Stimulated activated CD8-positive, alpha-beta memory T cell treated with anti-CD3 and anti-CD28 coated beads, Interleukin-4, amount 100 ng/mL, for 1 hour (primary cell): Measurements from ENCODE around the gene ZNF646.
"Not testable (repeated sequence)": the region's sequence is repeated elsewhere in the genome, so short reads cannot be mapped to it uniquely, and the experiment has no call there.

Source experiments
- DNase-seq, 2 donors: peaks; one replicate each; pipeline ENCODE4 v3.0.0-alpha.2; 2020; ENCODE audit warnings: low read depth in 2 of 2, low spot score in 1 of 2

The ZNF646 gene

DNA sequence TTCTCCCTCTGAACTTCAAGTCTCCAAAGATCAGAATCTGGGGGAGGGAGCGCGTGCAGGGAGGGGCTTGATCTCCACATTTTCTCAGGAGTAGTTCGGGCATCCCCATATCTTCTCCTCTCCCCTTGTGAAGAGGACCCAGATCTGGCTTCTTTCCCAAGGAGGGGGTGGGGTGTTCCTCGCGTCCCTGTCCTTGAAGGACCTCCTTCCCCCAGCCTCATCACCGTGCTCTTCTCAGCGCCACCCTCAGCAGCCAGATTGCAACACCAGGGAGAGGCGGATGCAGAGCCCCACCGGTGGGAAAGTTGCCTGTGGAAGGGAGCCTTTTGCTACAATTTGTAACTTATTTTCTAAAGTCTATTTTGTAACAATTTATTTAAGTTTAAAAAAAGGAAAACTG lies 8.9 kb downstream of the ZNF646 start:
- DNase-seq = no peak

GRCh38 chr16:31083556-31083955 lies 9.3 kb downstream of the ZNF646 start:
- no peak for DNase-seq

DNA sequence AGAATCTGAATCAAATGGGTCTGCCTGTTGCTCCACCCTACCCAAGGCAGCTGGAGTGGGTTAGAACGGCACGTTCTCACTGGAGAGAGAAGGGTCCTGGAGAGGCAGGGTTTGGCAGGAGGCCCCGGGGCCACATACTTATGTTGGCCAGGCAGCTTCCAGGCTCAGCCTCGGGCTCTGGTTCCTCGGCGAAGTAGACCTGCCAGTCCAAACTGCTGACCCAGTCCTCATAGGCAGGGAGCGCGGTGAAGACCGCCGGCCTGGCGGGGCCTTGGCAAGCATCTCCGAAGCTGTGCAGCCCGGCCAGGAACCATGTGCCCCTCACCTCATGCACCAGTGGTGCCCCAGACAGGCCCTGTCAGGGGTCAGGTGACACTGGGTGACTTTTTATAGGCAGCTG lies 9.8 kb downstream of the ZNF646 start:
- no peak for DNase-seq

DNA sequence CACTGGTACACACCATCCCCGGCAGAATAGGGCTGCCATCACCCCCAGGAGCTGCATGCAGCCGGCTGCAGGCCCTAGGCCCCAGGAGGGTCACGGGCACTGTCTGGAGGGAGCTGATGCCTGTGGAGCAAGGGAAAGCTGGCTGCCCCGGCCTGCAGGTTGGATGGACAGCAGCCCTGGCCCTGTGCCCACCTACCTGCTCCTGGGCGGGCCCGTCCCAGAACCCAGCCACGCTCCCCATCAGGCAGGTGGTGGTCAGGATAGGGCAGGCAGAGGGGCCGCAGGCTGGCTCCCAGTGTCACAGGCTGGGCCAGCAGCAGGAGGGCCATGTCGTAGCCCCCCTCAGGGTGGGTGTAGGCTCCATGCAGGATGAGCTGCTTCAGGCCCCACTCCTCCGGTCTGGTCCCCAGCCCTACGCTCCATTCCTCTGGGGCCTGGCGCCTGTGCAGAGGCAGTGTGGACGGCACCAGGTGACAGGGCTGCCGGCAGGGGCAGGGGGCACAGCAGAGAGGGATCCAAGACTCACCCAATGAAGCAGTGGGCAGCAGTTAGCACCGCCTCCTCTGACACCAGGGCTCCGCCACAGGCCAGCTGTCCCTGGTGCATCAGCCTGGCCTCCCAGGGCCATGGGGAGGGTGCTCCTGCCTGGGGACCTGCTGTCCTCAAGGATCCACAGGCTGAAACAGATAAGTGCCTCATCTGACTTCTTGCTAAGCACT lies 10.5 kb downstream of the ZNF646 start:
- no peak for DNase-seq

DNA sequence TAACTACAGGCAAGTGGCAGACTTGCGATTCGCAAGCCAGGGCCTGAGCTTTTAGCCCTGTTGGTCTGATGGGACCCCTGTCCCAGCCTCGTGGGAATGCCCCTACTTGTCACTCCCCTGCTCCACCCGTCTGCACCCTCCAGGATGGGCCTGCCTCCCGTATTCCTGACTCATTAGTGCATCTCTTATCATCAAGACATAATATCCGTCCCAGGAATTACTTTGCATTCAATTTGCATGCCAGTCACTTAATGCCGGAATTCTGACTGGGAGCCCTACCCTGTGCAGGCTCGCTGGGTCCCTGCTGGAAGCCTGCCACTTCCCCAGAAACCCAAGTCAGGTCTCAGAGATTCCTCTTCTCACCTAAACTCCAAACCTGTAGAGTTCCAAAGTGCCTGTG lies 11.2 kb downstream of the ZNF646 start:
- DNase-seq = no peak

DNA sequence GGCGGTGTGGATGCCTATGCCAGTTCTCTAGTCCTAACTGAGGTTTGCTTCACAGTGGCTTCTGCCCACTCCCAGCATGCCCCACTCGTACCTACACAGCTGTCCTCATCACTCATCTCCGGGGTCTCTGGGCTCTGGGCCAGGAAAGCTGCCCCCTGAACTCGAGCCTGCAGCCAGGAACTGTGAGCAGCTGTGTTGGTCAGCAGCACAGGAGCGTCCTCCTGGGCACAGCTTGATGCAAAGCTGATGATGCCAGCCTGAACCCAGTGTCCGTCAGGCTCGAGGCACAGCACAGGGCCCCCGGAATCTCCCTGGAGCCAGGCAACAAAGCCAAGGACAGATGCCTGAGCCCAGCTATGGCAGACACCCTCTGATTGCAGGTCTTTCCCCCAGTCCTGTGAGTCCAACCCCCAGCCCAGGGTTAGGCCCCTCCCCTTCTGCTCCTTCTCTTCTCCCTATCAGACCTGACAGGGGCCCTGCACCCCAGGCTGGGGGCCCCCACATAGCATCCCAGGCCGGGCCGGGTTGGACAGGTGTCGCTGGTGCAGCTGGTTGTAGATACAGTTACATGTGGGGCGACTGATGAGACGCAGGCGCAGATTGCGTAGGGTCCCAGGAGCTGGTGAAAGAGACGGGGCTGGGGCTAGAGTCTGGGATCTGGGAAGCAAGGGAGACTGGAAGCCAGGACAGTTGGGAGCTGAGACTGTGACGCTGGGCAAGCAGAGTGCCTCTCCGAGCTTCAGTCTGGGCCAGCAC lies 11.8 kb downstream of the ZNF646 start:
- DNase-seq = no peak

- DNase-seq = no peak
Measured at GRCh38 chr16:31086629-31086906, 12.3 kb downstream of the ZNF646 start.

DNA sequence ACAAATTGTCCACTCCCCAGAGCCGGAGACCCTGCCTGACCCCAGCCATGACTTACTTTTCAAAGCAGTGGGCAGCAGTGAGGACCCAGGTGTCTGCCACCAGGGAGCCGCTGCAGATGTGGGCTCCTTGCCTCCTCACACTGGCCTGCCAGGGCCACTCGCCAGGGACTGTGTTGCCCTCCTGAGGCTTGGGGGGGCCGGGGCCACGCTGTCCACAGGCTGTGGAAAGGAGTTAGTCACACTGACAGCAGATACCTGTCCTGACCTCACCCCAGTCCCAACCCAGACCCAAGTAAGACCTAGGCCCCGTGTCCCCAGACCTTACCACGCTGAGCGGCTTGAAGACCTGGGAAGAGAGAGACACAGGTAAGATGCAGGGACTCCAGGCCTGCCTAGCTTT lies 13.3 kb downstream of the ZNF646 start:
- no peak for DNase-seq

DNA sequence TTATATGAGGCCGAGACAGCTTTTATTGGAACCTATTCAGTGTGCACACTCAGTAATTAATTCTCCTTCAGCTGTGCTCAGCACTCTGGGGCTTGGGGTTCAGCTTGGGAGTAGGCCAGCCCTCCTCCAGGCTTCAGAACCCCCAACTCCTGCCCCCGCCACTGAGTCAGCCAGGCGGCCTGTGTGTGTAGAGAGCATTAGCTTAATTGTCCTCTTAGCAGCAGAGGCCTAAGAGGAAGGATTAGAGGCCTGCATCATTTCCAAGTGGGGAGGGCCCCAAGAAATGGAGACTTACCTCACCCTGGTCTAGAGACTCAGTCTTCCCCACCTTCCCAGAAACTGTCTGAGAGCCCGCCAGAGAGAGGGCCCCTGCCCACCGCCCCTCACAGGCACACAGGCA lies 13.7 kb downstream of the ZNF646 start:
- no peak for DNase-seq

DNA sequence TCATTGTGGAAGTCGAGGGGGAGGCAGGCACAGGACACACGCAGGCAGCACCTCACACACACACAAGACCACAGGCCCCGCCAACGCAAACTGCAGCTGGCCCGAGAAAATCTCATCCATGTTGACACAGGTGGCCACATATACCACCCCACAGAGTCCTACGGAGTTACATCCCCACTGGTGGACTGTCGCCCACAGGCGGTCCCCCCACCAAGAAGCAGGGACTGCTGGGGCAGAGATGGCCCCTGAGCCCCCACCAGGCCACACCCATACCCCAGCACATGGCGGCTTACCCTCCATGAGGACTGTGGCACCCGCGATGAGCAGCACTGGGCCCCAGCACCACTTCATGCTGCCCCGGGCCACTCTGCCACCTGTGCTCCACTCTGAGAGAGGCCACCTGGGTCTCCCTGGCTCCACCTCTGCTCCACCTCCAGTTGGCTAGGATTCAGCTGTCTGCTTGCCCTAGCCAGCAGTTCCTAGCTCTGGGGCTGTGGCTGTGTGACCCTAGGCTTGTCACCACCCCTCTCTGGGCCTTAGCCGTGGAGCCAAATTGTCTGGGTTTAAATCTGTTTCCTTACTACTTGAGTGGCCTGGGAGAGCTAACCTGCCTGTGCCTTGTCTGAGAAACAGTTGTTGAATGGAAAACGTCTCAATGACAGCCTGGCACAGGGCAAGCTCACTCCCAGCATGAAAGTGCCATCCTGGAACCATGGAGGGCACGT lies 14.4 kb downstream of the ZNF646 start, which contains the start of gene PRSS53:
PRSS53 (minus strand) TSS at position 485 of the 725 bp plus-strand sequence; CDS start at position 351, 134 bp downstream.
- no peak for DNase-seq

DNA sequence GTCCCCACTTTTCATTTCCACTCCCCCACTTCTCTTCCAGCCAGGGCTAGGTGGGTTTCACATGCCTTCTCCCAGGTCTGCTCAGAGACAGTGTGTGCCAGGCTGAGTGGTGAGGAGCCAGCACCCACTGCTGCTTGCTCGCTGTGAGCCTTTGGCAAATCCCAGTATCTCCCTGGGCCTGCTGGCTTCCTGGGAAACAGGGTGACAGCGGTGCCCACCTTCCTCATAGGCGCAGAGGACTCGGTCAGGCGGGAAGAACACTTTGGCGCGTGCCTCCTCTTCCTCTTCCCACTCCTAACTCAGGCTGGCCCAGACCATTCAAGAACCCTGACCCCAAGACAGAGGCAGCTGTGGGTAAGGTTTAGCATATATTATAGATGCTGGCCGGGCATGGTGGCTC lies 15.0 kb downstream of the ZNF646 start:
- no peak for DNase-seq

DNA sequence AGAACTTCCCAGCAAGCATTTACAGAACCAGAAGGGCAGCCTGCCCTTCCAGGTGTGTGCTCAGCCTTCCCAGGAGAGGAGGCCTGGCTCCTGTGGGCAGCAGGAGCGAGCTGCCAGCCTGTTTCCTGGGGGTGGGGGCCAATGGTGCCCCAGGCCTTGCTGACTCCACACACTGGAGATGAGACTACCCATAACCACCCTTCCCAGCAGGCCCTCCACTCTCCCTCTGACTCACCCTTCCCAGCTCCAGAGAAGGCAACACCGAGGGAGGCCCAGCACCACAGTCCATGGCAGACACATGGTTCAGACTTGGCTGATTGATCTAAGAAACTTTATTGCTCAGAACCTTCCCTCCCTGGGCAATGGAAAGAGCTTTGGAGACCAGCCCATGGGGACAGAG lies 16.3 kb downstream of the ZNF646 start:
- no peak for DNase-seq

DNA sequence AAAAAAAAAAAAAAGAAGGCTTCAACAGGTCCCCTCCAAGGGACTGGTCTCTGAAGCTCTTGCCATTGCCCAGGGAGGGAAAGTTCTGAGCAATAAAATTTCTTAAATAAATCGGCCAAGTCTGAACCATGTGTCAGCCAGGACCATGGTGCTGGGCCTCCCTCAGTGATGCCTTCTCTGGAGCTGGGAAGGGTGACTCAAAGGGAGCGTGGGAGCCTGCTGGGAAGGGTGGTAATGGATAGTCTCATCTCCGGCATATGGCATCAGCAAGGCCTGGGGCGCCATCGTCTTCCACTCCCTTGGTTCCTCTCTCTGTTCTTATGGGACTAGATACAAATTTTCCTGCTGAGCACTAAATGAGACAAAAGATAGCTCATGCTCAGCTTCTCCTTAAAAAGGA lies 18.1 kb downstream of the ZNF646 start:
- no peak for DNase-seq

- no peak for DNase-seq
Measured at GRCh38 chr16:31093132-31093703, 19.0 kb downstream of the ZNF646 start.

DNA sequence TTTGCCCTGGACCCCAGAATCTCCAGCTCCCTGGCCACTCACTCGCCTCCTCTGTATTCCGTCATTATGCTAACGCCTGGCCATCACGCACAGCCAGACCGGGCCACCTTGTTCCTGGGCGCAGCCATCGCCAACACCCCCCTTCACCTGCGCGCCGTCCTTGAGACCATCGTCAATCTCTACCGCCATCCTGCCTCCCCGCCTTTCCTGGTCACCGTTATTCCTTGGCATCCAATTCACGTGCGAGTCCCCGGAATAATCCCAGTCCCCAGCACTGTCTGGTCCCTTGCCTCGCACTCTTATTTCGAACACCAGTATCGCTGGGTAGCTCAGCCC lies 19.8 kb downstream of the ZNF646 start:
- no peak for DNase-seq

- peak; percentile 61 to 66 for DNase-seq
Measured at GRCh38 chr16:31094424-31095120, 20.4 kb downstream of the ZNF646 start, which contains the start of gene VKORC1. VKORC1 (minus strand) TSS chr16:31094797; CDS start chr16:31094729, 68 bp downstream.

- no peak for DNase-seq
Measured at GRCh38 chr16:31099860-31100638, 25.8 kb downstream of the ZNF646 start.

DNA sequence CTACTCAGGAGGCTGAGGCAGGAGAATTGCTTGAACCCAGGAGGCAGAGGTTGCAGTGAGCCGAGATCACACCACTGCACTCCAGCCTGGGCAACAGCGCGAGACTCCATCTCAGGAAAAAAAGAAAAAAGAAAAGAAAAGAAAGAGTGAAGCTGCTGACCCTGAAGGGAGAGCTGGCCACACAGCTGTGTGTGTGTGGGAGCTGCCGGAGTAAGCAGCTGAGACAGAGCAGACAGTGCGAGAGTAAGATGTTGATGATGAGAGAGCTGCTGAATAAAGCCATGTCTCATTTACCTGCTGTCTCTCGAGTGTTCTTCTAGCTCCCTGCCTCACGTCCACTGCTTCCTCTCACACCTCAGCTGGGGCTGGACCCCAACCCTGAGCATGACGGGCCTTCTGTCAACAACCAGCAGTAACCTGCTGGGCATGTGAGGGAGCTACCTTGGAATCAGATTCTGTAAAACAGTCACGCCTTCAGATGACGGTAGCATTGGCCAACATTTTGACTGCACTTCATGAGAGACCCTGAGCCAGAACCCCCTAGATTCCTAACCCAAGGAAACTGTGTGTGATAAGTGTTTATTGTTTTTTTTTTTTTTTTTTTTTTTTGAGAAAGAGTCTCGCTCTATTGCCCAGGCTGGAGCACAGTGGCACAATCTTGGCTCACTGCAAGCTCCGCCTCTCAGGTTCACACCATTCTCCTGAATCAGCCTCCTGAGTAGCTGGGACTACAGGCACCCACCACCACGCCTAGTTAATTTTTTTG lies 26.8 kb downstream of the ZNF646 start:
- not testable (repeated sequence) for DNase-seq

DNA sequence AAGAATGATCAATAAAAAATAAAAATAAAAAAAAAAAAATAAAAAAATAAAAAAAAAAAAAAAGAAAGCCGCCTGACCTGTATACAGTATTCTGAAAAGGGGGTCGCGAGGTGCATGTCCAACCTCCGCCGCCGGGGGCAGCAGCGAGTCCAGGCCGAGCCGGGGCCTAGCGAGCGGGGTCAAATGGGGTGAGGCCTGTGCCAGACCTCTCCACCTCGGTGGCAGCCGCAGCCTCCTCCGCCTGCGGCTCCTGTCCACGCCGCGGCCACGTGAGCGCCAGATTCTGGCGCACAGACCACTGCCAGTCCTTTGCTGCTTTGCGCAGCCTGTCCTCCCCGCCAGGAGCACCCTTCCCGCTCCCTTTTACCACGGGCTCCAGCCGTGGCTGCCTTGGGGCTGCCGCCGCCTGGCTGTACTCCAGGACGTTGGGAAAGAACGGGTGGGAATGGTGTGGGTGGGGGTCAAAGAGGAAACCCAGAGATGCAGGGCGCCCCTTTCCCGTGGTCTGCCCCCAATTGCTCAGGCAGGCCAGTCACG lies 31.5 kb downstream of the ZNF646 start:
- DNase-seq = peak; percentile 65 to 74
